NCI-H510A treated with DMSO at 0.1 percent for 48 hours (cell line): ENCODE measurements around the gene GCK.
A peak's percentile ranks its signal among the peaks of the same experiment; 100 is the strongest.
"Not testable (repeated sequence)": the region's sequence is repeated elsewhere in the genome, so short reads cannot be mapped to it uniquely, and the experiment has no call there.

Experiments
- DNase-seq: peaks from one replicate; lab custom pipeline; 2025; lab: John Stamatoyannopoulos, UW

GCK gene

DNA sequence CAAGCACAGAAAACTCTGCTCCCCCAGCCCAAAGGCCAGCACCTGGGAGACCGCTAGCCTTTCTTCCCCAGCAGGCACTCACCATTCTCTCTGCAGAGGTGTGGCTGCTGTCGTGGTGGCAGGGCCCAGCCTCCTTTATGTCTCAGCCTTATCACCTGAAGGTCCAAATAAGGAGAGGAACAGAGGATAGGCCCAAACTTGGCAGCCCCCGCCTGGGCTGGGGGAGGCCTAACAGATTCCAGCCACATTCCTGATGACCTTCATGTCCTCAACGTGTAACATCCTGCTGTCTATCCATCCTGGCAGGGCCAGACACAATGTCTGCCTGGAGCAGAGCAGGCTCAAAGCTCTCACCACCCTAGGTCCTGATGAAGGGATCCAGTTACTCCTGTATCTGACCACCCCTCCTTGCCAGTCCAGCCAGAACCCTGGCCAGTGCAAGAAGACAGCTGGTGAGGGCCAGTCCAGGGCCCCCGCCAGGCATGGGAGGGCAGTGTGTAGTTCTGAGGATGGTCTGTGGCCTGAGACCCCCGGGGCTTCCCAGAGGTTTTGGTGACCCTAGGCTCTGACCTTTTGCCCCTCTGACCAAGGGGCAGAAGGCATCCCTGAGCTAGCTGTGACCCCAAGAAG, 47.9 kb downstream of the GCK start, which contains the start of gene MYL7:
Gene MYL7 (minus strand): TSS at position 112 of the 630 bp plus-strand sequence. CDS start 27 bp downstream, at position 85.
- DNase-seq = no peak

DNA sequence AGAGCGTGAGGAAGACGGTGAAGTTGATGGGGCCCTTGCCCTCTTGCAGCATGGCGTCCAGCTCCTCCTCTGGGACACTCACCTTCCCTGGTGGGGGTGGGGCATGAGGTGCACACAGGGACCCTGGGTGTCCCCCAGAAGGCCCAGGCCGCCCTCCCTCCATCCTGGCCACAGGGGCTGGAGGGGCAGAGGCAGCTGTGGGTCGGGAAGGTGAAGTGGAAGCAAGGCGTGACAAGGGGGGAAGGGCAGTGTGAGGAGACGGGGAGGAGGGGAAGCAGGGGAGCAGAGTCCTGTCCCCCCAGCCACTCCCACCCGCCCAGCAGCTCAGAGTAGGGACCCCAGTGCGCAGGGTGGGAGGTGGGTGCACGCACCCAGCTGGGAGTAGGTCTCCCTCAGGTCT, 48.9 kb downstream of the GCK start:
- DNase-seq = no peak

DNA sequence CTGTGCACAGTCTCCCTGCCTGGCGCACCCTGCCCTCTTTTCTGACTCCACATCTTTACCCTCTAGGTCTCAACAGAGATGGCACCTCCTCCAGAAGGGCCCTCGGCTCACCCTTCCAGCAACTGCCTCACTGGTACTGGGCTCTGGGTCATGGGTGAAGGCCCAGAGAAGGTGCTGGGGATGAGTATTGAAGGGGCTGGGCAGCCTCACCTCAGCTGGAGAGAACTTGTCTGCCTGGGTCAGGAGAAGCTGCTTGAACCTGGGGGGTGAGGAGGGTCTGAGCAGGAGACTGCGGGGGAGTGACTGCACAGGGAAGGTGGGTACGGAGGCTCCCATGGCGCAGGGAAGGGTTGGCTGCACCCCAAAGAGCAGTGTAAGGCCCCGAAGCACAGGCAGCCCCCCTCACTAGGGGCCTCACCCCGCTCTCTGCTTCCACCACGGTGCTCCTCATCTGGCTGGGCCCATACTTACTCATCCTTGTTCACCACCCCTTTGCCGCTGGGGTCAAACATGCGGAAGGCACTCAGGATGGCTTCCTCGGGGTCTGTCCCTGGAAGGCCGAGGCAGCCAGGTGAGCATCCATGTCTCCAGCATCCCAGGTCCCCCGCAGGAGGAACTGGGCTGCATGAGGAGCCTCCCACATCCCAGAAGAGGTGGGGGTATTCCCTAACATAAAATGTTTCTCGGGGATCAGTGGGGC, 49.8 kb downstream of the GCK start:
- DNase-seq = no peak

DNA sequence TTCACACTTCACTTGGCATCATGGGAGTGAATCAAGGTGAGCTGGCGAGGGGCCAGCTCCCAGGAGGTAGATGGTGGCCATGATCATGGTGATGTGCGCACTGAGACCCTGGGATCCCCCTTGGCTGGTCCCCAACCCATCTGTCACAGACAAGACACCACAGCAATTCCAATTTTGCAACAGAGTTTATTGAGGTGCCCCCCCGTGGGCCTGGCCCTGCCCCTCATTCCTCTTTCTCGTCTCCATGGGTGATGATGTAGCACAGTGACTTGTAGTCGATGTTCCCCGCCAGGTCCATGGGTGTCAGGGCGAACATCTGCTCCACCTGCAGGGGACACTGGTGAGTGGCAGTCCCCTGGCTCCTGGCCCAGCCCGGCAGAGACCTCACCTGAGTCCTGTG, 50.5 kb downstream of the GCK start:
- no peak for DNase-seq

DNA sequence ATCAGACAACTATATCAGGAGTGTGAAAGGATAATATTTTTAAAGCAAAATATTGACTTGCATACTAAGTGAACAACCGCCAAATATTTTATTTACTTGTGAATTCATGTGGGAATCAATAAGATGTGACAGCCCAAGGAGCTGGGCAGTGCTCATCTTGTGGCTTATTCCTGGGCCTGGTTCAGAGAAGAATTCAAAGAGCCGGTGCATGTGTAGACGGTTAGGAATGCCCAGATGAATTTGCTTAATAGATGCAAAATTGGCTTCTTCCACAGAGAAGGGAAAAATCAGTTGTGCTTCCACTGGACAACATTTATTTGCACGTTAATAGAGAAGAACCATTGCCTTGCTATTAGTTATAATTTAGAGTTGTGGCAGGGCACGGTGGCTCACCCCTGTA, 52.5 kb downstream of the GCK start:
- no peak for DNase-seq

DNA sequence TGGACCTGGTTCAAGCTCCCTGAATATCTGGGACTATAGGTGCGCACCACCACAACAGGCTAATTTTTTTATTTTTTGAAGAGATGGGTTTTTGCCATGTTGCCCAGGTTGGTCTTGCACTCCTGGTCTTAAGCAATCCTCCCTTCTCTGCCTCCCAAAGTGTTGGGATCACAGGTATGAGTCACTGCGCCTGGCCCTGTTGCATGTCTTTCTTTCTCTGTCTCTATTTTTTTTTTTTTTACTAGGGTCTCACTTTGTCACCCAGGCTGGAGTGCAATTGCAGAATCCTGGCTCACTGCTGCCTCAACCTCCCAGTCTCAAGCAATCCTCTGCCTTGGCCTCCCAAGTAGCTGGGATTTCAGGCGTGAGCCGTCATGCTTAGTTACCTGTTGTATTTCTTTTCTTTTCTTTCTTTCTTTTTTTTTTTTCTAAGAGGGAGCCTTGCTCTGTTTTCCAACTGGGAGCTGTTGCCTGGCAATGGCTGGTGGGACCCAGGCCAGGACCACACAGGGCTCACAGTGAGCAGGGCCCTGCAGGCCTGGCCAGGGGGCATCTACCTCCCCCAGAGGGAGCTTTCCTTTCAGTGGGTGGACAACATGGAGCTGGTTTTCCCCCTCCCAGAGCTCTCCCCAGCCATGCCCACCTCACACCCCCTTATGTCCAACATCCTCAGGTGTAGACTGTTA, 54.2 kb downstream of the GCK start:
- no peak for DNase-seq

DNA sequence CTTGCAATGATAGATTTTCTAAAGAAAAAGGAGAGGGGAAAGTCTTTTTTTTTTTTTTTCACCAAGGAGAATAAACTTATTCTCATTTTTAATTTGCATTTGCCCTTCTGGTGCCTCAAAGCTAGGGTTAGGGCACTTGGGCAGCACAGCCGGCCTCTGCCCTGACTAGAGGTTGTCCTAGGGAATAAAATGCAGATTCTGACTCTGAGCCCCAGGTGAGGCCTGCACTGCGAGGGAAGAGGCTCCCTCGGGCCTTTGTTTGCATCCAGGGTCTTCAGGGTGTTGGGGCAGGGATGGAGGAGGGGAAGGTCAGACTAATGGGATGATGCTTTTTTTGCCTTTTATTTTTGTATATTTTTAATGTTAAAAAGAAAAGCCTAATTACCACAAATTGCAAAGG, 55.9 kb downstream of the GCK start:
- no peak for DNase-seq

DNA sequence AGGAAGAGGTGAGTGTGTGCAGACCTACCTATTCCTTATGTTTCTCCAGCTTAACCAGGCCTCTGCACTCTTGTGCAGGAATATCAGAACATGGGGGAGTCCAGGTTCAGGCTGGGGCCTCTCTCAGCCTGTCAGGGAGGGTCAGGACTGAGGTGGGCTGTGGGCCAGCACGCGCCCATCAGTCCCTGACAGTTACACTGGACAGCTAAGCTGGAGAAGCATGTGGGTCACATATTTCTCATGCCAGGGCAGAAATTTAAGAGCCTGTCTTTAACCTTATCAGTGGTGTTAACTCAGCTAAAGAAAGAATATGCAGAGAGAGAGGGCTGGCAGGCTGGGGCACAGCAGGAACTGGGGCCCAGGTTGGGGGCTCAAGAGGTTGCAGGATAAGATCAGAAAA, 57.2 kb downstream of the GCK start:
- no peak for DNase-seq

DNA sequence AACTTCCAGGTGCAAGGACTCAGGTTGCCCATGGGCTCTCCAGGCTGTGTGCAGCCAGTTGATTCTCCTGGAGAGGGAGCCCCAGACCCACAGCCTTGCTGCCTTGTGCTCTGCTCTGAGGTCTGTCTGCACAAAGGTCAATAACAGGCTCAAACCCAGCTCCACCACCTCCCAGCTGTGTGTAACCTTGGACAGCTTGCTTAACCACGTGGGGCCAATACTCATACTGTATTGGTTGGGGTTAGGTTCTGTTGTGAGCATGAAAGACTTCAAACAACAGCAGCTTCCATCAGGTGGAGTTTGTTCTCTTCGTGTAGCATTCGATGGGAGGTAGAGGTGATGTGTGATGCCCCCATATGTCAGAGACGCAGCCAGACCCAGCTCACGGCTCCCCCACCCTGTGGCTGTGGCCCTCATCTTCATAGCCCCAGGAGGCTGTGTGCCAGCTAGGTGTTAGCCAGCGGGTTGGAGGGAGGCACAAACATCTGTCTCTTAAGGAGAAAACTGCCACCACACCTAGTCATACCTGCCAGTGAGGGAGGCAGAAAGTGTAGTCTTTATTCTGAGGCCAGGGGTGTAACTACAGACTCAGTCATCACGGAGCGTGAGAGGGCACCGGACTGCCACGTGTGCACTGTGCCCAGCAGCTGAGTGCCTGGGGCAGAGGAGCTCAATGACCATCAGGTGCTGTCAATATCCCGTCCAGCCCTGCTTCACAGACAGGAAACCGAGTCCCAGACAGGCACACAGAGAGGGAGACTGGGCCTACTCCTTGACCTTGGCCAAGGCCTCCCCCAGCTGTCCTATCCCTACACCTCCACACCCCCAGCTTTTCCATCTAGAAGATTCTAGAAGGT, 57.8 kb downstream of the GCK start:
- DNase-seq = peak; percentile 41

DNA sequence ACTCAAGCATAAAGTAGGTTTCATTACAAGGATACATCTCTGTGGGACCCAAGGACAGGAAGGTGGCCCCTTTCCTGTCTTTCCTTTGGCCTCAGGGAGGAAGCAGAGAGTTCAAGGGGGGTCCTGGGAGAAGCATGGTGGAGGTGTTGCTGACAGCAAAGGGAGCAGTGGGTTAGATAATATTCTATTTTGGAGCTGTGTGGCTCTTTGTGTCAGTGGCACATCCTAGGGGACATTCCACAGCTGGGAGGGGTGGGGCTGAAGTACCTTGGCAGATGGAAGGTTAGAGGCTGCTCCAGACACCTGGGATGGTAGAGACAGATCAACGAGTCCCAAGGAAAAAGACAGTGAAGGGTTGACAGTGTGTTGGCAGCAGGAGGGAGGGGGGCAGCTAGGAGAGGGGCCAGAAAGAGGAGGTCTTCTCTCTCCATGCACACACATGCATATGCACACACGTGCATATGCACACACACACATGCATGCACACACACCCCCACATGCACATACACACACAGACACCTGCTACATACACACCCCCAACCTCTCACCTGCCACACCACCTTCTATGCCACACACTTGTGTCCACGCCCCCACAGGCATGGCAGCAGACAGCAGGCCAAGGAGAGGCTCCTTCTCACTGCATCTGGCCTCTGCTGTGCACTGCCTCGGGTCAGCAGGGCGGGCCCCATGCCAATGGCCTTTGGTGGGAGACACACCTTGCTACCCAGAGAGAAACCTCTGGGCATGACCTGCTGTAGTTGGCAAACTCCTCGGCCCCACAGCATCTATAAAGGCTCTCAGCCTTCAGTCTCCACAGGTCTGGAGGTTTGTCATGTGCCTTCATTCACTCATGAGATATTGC, 60.3 kb downstream of the GCK start:
- no peak for DNase-seq

DNA sequence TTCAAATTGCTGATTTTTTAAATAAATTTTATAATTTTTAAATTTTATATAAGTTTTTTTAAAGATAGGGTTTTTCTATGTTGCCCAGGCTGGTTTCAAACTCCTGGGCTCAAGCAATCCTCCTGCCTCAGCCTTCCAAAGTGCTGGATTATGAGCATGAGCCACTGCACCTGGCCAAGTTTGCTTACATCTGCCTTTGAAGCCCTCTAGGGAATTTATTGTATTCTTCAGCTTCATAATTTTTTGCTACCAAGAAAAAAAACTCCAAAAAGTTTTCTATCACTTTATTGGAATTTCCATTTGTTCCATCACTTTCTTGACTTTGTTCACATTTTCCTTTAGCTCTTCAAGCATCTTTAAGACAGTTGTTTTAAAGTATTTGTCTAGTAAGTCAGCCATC, 62.1 kb downstream of the GCK start:
- DNase-seq = no peak

DNA sequence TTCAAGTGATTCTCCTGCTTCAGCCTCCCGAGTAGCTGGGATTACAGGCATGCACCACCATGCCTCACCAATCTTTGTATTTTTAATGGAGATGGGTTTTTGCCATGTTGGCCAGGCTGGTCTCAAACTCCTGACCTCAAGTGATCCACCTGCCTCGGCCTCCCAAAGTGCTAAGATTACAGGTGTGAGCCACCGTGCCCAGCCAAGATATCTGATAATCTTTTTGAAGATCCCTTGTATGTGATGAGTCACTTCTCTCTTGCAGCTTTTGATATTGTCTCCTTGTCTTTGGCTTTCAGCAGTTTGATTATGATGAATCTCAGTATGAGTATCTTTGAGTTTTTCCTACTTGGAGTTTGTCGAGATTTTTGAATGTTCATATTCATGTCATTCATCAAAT, 62.7 kb downstream of the GCK start:
- DNase-seq = not testable (repeated sequence)

DNA sequence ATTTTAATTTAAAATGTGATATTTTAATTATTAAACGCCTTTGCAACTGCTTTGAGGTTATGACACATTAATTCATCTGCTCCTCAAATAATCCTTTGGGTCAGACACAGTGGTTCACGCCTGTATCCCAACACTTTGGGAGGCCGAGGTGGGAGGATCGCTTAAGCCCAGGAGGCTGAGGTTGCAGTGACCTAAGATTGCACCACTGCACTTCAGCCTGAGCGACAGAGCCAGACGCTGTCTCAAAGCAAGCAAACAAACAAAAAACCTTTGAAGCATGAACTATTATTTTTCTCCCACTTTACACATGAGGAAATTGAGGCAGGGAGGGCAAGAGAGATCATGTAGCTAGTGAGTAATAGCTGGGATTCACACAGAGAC, 64.4 kb downstream of the GCK start:
- no peak for DNase-seq

DNA sequence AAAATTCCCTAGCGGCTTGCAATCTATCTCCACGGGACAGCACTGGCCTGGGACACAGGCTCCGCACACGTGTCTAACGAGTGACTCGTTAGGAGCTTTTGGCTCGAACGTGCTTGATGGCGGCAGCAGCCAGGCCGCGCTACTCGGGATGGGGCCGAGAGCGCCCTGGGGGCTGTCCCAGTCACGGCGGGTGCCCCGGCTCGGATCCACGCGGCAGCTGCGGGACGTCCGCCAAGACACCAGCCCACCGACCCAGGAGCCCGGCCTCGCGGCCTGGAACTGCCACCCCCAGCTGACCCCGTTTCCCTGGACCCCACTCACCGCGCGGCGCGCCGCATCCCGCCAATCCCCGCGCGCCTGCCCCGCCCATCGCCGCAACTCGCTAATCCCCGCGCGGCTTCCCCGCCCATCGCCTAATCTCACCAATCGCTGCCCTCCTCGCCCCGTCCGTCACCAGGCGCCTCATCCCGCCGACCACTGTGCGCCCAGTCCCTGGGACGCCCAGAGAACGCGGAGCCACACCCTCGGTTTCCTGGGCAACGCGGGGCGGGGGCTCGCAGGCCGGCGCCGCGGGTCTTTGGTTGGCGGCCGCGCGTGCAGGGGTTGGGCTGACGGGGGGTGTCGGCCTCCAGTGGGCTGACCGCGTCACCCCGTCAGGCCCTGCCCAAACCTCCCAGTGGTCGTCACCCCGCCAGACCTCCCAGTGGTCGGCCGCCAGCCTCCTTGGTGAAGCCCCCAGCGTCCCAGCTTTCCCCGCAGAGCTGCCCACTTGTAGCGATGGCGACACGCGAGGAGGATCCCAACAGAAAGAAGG, 65.8 kb downstream of the GCK start, which contains the start of gene POLD2:
Gene POLD2 (minus strand): TSS at position 359 of the 814 bp plus-strand sequence. CDS start 1,495 bp downstream, outside the sequence.
- peak; percentile 96 for DNase-seq

DNA sequence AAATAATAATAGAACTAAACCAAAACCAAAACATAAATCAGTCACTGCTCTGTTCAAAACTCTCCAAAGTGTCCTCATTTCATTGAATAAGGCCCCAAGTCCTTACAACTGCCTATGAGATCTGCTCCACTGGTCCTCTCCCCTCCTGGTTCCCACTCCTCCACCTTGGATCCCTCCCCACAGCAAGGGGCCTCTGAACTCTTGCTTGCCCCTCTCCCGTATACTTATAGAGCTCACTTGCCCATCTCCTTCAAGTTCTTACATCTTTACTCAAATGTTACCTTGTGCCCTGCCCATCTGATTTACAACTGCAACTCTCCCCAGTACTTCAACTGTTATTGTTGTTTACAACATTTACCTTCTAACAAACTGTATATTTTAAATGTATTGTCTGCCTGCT, 66.7 kb downstream of the GCK start:
- DNase-seq = no peak

DNA sequence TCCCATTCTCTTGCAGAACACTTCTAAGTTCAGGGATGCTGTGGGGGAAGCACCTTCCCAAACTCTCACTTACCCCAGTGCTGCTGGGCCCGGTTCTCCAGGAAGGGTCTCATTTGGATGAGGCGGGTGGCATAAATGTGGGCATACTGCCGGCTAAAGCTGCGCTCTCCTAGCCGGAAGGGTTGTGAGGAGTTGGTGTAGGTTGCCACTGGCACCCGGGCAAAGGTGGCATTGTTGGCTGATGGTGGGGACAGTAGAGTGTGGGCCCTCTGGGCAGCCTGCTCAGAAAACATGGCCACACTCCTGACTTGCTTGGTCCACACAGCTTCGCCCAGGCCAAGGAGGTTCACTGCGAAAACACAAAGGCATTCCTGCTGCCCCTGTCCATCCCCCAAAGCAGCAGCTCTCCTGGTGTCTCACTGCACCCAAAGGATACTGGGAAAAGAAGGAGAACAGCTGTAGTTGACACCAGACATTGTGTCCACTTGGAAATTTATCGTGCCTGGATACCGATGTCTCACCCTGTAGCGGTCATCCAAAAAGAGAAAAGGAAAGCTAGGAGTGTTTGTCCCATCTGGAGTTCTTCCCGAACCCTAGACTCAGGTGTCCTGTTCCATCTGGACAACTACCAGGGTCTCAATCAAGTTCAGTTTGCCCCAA, 67.3 kb downstream of the GCK start:
- DNase-seq = no peak

DNA sequence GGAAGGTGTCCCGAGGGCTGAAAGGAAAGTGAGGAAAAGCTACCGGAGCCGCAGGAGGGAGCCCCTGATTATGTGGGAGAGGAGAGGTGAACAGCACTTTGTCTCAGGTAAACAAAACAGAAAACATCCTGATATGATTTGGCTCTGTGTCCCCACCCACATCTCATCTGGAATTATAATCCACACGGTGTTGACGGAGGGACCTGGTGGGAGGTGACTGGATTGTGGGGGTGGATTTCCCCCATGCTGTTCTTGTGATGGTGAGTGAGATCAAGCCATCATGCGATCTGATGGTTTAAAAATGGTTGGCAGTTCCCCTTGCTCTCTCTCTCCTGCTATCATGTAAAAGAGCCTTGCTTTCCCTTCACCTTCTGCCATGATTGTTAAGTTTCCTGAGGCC, 68.8 kb downstream of the GCK start:
- no peak for DNase-seq

DNA sequence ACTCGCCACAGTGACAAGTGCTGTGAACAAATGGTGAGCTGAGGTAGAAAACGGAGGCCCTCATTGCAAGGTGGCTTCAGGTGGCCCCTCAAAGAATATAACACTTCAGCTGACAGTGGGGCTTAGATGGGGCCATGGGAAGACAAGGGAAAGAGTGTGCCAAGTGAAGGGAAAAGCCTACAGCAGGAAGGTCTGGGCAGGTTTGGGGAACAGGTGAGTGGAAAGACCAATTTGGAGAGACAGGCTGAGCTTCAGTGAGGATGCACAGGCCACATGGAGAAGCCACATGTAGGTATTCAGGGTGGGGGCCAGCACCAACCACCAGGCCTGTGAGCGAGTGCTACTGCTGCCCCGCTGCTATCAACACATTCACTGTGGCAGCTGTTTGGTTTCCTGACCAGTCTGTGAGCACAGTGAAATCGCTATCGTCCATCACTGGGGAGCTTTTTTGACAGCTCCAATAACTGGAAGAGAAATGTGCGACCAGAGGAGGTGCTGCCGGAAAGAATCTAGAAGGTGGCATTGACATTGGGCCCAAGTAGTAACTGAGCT, 69.3 kb downstream of the GCK start:
- DNase-seq = no peak

DNA sequence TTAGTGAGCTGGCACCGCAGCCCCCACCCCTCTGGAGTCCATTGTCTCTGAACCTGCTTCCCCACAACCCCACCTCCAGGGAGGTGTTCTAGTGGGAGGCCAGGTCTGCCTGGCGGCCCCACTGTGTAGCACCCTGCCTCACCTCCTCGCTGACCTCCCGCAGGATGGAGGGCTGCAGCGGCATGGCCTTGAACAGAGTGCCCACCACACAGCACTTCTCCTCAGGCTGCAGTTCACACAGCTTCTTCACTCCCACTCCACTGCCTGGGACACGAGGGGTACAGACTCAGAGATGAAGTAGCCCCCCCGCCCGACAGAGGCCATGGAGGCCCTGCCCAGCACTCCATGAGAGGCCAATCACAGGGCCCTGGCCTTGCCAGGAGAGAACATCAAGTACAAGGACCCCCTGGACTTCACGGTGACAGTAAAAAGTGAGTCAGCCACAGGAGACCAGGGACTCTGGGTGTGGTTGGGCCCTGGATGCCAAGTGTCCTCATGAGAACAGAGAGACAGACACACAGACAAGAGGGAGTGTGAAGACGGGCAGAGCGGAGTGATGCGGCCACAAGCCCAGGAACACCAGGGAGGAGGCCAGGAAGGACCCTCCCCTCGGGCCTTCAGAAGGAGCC, 71.3 kb downstream of the GCK start:
- DNase-seq = no peak
